Keratinocyte (primary cell): ENCODE data around the gene HMGA1. TPM values are rescaled to one million over a fixed set of nuclear protein-coding genes. Genes with fewer than 3 reads are reported as not detected.
A peak's percentile ranks its signal among the peaks of the same experiment; 100 is the strongest.

Experiments used
- DNase-seq: peaks from one replicate; pipeline ENCODE4 v3.0.0-alpha.2; 2011; ENCODE audit warnings: low read depth, missing footprints, low spot score
- FAIRE-seq: peaks from 2 replicates; lab custom pipeline; 2011; peaks lifted over from hg19 to GRCh38; lab: Jason Lieb, UNC
- H2AFZ ChIP-seq: 2 replicates; pipeline ENCODE4 v1.6.0; 2012; ENCODE audit warnings: low read length, control low read depth, inconsistent platforms; ENCODE audit not compliant: control insufficient read depth
- H3K27ac ChIP-seq: 2 replicates; pipeline ENCODE4 v1.5.1; 2011; ENCODE audit warnings: low read length; ENCODE audit not compliant: control insufficient read depth, insufficient read depth
- H3K27me3 ChIP-seq: 3 replicates; pipeline ENCODE4 v1.6.0; 2011; ENCODE audit warnings: low read length; ENCODE audit not compliant: control insufficient read depth, insufficient read depth; ENCODE audit errors: extremely low read depth
- H3K36me3 ChIP-seq, 2 experiments: 2 replicates in 1 of 2; 3 replicates in 1 of 2; pipeline ENCODE4 v1.5.1; 2011; ENCODE audit warnings: low read length in 2 of 2, mild to moderate bottlenecking in 1 of 2; ENCODE audit not compliant: control insufficient read depth in 2 of 2, insufficient read depth in 2 of 2; ENCODE audit errors: extremely low read depth in 1 of 2
- H3K4me1 ChIP-seq: 3 replicates; pipeline ENCODE4 v1.5.1; 2011; ENCODE audit warnings: low read length; ENCODE audit not compliant: control insufficient read depth, insufficient read depth; ENCODE audit errors: extremely low read depth
- H3K4me2 ChIP-seq: 3 replicates; pipeline ENCODE4 v1.6.0; 2011; ENCODE audit warnings: low read depth, low read length; ENCODE audit not compliant: control insufficient read depth, insufficient read depth; ENCODE audit errors: extremely low read depth
- H3K4me3 ChIP-seq, 3 experiments: fragments of 200-600 bp in 1 of 3; sonication (generic) in 1 of 3; 2 replicates in 2 of 3; 3 replicates in 1 of 3; pipeline ENCODE4 v1.5.1; 2011 to 2016; ENCODE audit warnings: low read length in 3 of 3, mild to moderate bottlenecking in 3 of 3, control low read depth in 2 of 3, inconsistent platforms in 1 of 3, low read depth in 1 of 3, mixed read lengths in 1 of 3, mixed run types in 1 of 3, moderate library complexity in 1 of 3; ENCODE audit not compliant: control insufficient read depth in 2 of 3, insufficient read depth in 2 of 3; ENCODE audit errors: extremely low read depth in 1 of 3
- H3K79me2 ChIP-seq: 2 replicates; pipeline ENCODE4 v1.6.0; 2012; ENCODE audit warnings: low read length; ENCODE audit not compliant: control insufficient read depth, insufficient read depth
- H3K9ac ChIP-seq: 3 replicates; pipeline ENCODE4 v1.6.0; 2011; ENCODE audit warnings: low read length; ENCODE audit not compliant: control insufficient read depth, insufficient read depth; ENCODE audit errors: extremely low read depth
- H3K9me1 ChIP-seq: 3 replicates; pipeline ENCODE4 v1.6.0; 2011; ENCODE audit warnings: low read length; ENCODE audit not compliant: control insufficient read depth, insufficient read depth; ENCODE audit errors: extremely low read depth
- H3K9me3 ChIP-seq: 2 replicates; pipeline ENCODE4 v1.5.1; 2012; ENCODE audit warnings: low read depth, low read length; ENCODE audit not compliant: control insufficient read depth
- H4K20me1 ChIP-seq: 3 replicates; pipeline ENCODE4 v1.6.0; 2011; ENCODE audit warnings: low read length; ENCODE audit not compliant: control insufficient read depth, insufficient read depth; ENCODE audit errors: extremely low read depth
- CTCF ChIP-seq, 3 experiments: IDR thresholded peaks in 1 of 3; conservative IDR thresholded peaks in 1 of 3; optimal IDR thresholded peaks in 1 of 3; 2 replicates in 2 of 3; 3 replicates in 1 of 3; pipeline versions ENCODE3 to v1.5.1; 2011; ENCODE audit warnings: low read length in 3 of 3, mild to moderate bottlenecking in 3 of 3, moderate library complexity in 2 of 3, control low read depth in 1 of 3, inconsistent platforms in 1 of 3; ENCODE audit not compliant: insufficient read depth in 2 of 3; ENCODE audit errors: extremely low read depth in 1 of 3
- EZH2 ChIP-seq: IDR thresholded peaks from one replicate; pipeline ENCODE4 v1.6.1; 2012; ENCODE audit warnings: inconsistent platforms, mild to moderate bottlenecking, low read length, moderate library complexity
- dilution Hi-C: fragments of 300-500 bp; cut with MboI; formaldehyde crosslinking; loops from one replicate; pipeline ENCODE4 v1.7.0; 2020; ENCODE audit warnings: low sequenced_read_pairs; ENCODE audit not compliant: extremely low pct_ligation_motif_present
- polyA plus RNA-seq, 5 experiments: library from polyadenylated mRNA; depleted of rRNA in 3 of 5; stranded (reverse) in 3 of 5; stranded (forward) in 1 of 5; unstranded in 1 of 5; fragments of >200 nt; gene quantifications; 1 replicate in 1 of 5; 2 replicates in 3 of 5; 3 replicates in 1 of 5; pipeline versions ENCODE4 v1.2.1 to v1.2.3, GENCODE V29; 2011 to 2012; ENCODE audit warnings: missing spikeins in 2 of 5, low read depth in 1 of 5, low replicate concordance in 1 of 5

HMGA1 gene
- polyA plus RNA-seq, 1 donor (not counting 4 experiments of a cell fraction or from before 2014, with no cell fraction given) = 160 TPM

- Histone ChIP-seq H3K27ac (no peak overlapping the region), H3K9ac (no peak overlapping the region), H3K4me3 (no peak overlapping the region), H3K9me1 (no peaks in the 10 kb centered on the region), H2AFZ (no peak overlapping the region), H3K4me2 (no peak overlapping the region), H3K4me1 (peaks cover 8% of the 10 kb centered on the region), H3K9me3 (no peaks in the 10 kb centered on the region), H4K20me1 (no peaks in the 10 kb centered on the region), H3K36me3 (no peaks in the 10 kb centered on the region), H3K79me2 (no peaks in the 10 kb centered on the region), H3K27me3 (no peaks in the 10 kb centered on the region)
- no peak for TF ChIP-seq EZH2
- no peak for TF ChIP-seq CTCF (optimal IDR thresholded peaks at IDR 0.05 in 1 of 3, IDR thresholded peaks at IDR 0.05 in 1 of 3, conservative IDR thresholded peaks at IDR 0.05 in 1 of 3; ENCODE audit: extremely low read depth in 1 of 3, insufficient read depth in 2 of 3, low read length in 3 of 3)
- FAIRE-seq = no peak
- no peak for DNase-seq
- dilution Hi-C loops = no loop called here
Observed at GRCh38 chr6:34218691-34219090, 18.0 kb upstream of the HMGA1 start.

GRCh38 chr6:34223381-34223955 lies 13.2 kb upstream of the HMGA1 start:
- peaks cover 41% of the 10 kb centered on the region for H3K4me1 ChIP-seq
- H3K9ac ChIP-seq = peak overlapping the region; percentile 85
- TF ChIP-seq EZH2 (no peak), CTCF (optimal IDR thresholded peaks at IDR 0.05 in 1 of 3, IDR thresholded peaks at IDR 0.05 in 1 of 3, conservative IDR thresholded peaks at IDR 0.05 in 1 of 3; ENCODE audit: extremely low read depth in 1 of 3, insufficient read depth in 2 of 3, low read length in 3 of 3) (no peak)

More at GRCh38 chr6:34223381-34223955, 13.2 kb upstream of the HMGA1 start:
- DNase-seq = no peak
- no peak for FAIRE-seq
- Histone ChIP-seq H3K79me2 (no peaks in the 10 kb centered on the region), H2AFZ (peak overlapping the region; percentile 98), H3K27me3 (no peaks in the 10 kb centered on the region), H3K36me3 (no peaks in the 10 kb centered on the region), H3K4me2 (peak overlapping the region; percentile 94), H3K27ac (peak overlapping the region; percentile 85), H3K9me1 (no peaks in the 10 kb centered on the region), H4K20me1 (no peaks in the 10 kb centered on the region), H3K4me3 (peak overlapping the region; percentile 25 to 69 (median 35)), H3K9me3 (no peaks in the 10 kb centered on the region)
- dilution Hi-C loops = no loop called here
